GM19035 (cell line): ENCODE data around the gene TRIM74.
"Not testable (repeated sequence)": the region's sequence is repeated elsewhere in the genome, so short reads cannot be mapped to it uniquely, and the experiment has no call there.

Experiments used
- ATAC-seq: cut with Tn5 transposase; IDR thresholded peaks from one replicate; pipeline ENCODE4 v1.9.1; 2021; ENCODE audit not compliant: unreplicated experiment

Gene TRIM74

DNA sequence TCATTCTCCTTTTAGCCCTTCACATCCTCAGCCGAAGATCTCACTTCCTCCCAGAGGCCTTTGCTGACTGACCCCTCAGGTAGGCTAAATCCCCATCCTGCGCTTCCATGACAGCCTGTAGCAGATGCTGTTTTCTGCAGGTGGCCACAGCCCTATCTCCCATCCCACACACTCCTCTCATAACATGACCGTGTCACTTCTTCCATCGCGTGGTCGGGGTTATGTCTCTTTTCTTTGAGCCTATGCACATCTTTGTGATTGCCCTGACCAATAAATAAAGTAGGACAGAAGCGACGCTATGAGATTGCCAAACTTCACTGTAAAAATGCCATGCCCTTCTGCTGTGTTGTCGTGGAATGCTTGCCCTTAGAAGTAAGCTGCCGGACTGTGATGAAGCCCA is 55.5 kb downstream of the TRIM74 start:
- not testable (repeated sequence) for ATAC-seq

- ATAC-seq, result not testable (repeated sequence)
Observed at GRCh38 chr7:72911395-72911794, 57.9 kb downstream of the TRIM74 start.
